ENCODE data around the gene TPPP.
"Not testable (repeated sequence)": the region's sequence is repeated elsewhere in the genome, so short reads cannot be mapped to it uniquely, and the experiment has no call there.

- TF ChIP-seq POLR2A (IDR thresholded peaks at IDR 0.05), result not testable (repeated sequence)
- TF ChIP-seq, protein P1, sequence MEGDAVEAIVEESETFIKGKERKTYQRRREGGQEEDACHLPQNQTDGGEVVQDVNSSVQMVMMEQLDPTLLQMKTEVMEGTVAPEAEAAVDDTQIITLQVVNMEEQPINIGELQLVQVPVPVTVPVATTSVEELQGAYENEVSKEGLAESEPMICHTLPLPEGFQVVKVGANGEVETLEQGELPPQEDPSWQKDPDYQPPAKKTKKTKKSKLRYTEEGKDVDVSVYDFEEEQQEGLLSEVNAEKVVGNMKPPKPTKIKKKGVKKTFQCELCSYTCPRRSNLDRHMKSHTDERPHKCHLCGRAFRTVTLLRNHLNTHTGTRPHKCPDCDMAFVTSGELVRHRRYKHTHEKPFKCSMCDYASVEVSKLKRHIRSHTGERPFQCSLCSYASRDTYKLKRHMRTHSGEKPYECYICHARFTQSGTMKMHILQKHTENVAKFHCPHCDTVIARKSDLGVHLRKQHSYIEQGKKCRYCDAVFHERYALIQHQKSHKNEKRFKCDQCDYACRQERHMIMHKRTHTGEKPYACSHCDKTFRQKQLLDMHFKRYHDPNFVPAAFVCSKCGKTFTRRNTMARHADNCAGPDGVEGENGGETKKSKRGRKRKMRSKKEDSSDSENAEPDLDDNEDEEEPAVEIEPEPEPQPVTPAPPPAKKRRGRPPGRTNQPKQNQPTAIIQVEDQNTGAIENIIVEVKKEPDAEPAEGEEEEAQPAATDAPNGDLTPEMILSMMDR (IDR thresholded peaks at IDR 0.05), result not testable (repeated sequence)
Measured at GRCh38 chr5:679166-679895, 13.8 kb downstream of the TPPP start.
